Esophagus squamous epithelium (tissue), 5 donors: ENCODE measurements around the gene TRPM8. TPM values are rescaled to one million over a fixed set of nuclear protein-coding genes. Genes with fewer than 3 reads are reported as not detected.
A peak's percentile ranks its signal among the peaks of the same experiment; 100 is the strongest.

Experiments
- DNase-seq: peaks from one replicate; lab custom pipeline; 2025; lab: John Stamatoyannopoulos, UW
- H3K27ac ChIP-seq, 4 donors: fragments of 200-600 bp; sonication (generic); one replicate each; pipeline ENCODE4 v1.5.1; 2016 to 2019; ENCODE audit warnings: mild to moderate bottlenecking in 1 of 4
- H3K27me3 ChIP-seq, 4 donors: fragments of 200-600 bp; sonication (generic); 1 replicate in 3 of 4; 2 replicates in 1 of 4; pipeline versions ENCODE4 v1.5.1 to v1.6.0; 2017 to 2021; ENCODE audit warnings: antibody characterized with exemption in 1 of 4
- H3K36me3 ChIP-seq, 3 donors: fragments of 200-600 bp; sonication (generic); one replicate each; pipeline ENCODE4 v1.5.1; 2016 to 2019
- H3K4me1 ChIP-seq, 3 donors: fragments of 200-600 bp; sonication (generic); one replicate each; pipeline ENCODE4 v1.5.1; 2017 to 2019
- H3K4me3 ChIP-seq, 4 donors: fragments of 200-600 bp; sonication (generic); 1 replicate in 3 of 4; 2 replicates in 1 of 4; pipeline ENCODE4 v1.5.1; 2016 to 2019; ENCODE audit warnings: mild to moderate bottlenecking in 2 of 4, moderate library complexity in 1 of 4
- H3K9me3 ChIP-seq, 3 donors: fragments of 200-600 bp; sonication (generic); one replicate each; pipeline ENCODE4 v1.5.1; 2016 to 2019
- CTCF ChIP-seq, 6 experiments: fragments of 450-650 bp in 4 of 6; fragments of 200-600 bp in 2 of 6; sonication (generic) in 2 of 6; IDR thresholded peaks; one replicate each; pipeline ENCODE4 v1.5.1; 2016 to 2019; ENCODE audit warnings: antibody characterized with exemption in 6 of 6, mild to moderate bottlenecking in 4 of 6, moderate library complexity in 4 of 6
- POLR2A ChIP-seq, 4 donors: fragments of 450-650 bp; IDR thresholded peaks; one replicate each; pipeline ENCODE4 v1.6.1; 2017; ENCODE audit warnings: antibody characterized with exemption in 4 of 4, mild to moderate bottlenecking in 4 of 4, moderate library complexity in 3 of 4
- WGBS, 2 donors: methylation state at CpG; one replicate each; pipeline ENCODE4 v1.1.5; 2018; 5-methylcytosine and 5-hydroxymethylcytosine counted together
- intact Hi-C: fragments of 100-400 bp; cut with DNase I; formaldehyde crosslinking; loops from one replicate; pipeline ENCODE4 v1.15.0; 2022
- total RNA-seq, 4 donors: library from RNA; depleted of rRNA; stranded (reverse); fragments of >200 nt; gene quantifications; one replicate each; pipeline ENCODE4 v1.1.0, GENCODE V29; 2016
- donor health status: DM: yes; HTN: yes; CAD: no.

TRPM8 gene
- total RNA-seq, 4 donors from 2014 or later: not detected

- peaks cover 0 to 30% (median 0%) of the 10 kb centered on the region in 4 donors for H3K27me3 ChIP-seq
- peaks cover 0 to 7% (median 0%) of the 10 kb centered on the region in 3 donors for H3K4me1 ChIP-seq
- no peak for DNase-seq
- H3K36me3 ChIP-seq: no peaks in the 10 kb centered on the region
- intact Hi-C loops: no loop called here
- H3K27ac ChIP-seq: no peak overlapping the region
- WGBS, 2 donors: 79 to 80% methylated on average over 8 of the region's 8 CpGs
- no peak overlapping the region for H3K4me3 ChIP-seq
- TF ChIP-seq POLR2A (IDR thresholded peaks at IDR 0.05) (no peak), CTCF (IDR thresholded peaks at IDR 0.05) (no peak)
- no peaks in the 10 kb centered on the region for H3K9me3 ChIP-seq
Observed at GRCh38 chr2:234001380-234002160, 84.4 kb downstream of the TRPM8 start.

GRCh38 chr2:234002281-234002680 is 85.1 kb downstream of the TRPM8 start:
- Histone ChIP-seq H3K27ac (no peak overlapping the region), H3K36me3 (no peaks in the 10 kb centered on the region), H3K27me3 (peaks cover 0 to 36% (median 0%) of the 10 kb centered on the region in 4 donors), H3K4me3 (no peak overlapping the region), H3K4me1 (peaks cover 0 to 7% (median 0%) of the 10 kb centered on the region in 3 donors), H3K9me3 (no peaks in the 10 kb centered on the region)
- DNase-seq: no peak
- intact Hi-C loops: no loop called here
- TF ChIP-seq CTCF (IDR thresholded peaks at IDR 0.05): no peak
- no peak for TF ChIP-seq POLR2A (IDR thresholded peaks at IDR 0.05)
- WGBS, 2 donors: 83 to 84% methylated on average over 4 of the region's 4 CpGs

GRCh38 chr2:234003972-234004617 is 86.9 kb downstream of the TRPM8 start:
- Histone ChIP-seq H3K4me1 (peaks cover 0 to 7% (median 0%) of the 10 kb centered on the region in 3 donors), H3K27ac (no peak overlapping the region), H3K27me3 (peaks cover 0 to 32% (median 0%) of the 10 kb centered on the region in 4 donors), H3K36me3 (no peaks in the 10 kb centered on the region), H3K9me3 (no peaks in the 10 kb centered on the region), H3K4me3 (no peak overlapping the region)
- WGBS, 2 donors: 22 to 29% methylated on average over 8 of the region's 8 CpGs
- DNase-seq: no peak
- TF ChIP-seq CTCF (IDR thresholded peaks at IDR 0.05) (peak in 1 of 6 experiments; percentile 6), POLR2A (IDR thresholded peaks at IDR 0.05) (no peak)
- intact Hi-C loops: no loop called here

GRCh38 chr2:234005126-234005525 is 88.0 kb downstream of the TRPM8 start:
- intact Hi-C loops: no loop called here
- 65 to 85% methylated on average over 2 of the region's 2 CpGs for WGBS, 2 donors
- no peak overlapping the region for H3K27ac ChIP-seq
- H3K36me3 ChIP-seq: no peaks in the 10 kb centered on the region
- peaks cover 0 to 32% (median 0%) of the 10 kb centered on the region in 4 donors for H3K27me3 ChIP-seq
- H3K4me3 ChIP-seq: no peak overlapping the region
- H3K9me3 ChIP-seq: no peaks in the 10 kb centered on the region
- peaks cover 0 to 7% (median 0%) of the 10 kb centered on the region in 3 donors for H3K4me1 ChIP-seq
- DNase-seq: no peak
- TF ChIP-seq CTCF (IDR thresholded peaks at IDR 0.05) (no peak), POLR2A (IDR thresholded peaks at IDR 0.05) (no peak)

- Histone ChIP-seq H3K9me3 (no peaks in the 10 kb centered on the region), H3K4me3 (no peak overlapping the region), H3K27ac (no peak overlapping the region), H3K27me3 (peaks cover 0 to 32% (median 0%) of the 10 kb centered on the region in 4 donors), H3K36me3 (no peaks in the 10 kb centered on the region), H3K4me1 (peaks cover 0 to 7% (median 0%) of the 10 kb centered on the region in 3 donors)
- 81 to 84% methylated on average over 3 of the region's 3 CpGs for WGBS, 2 donors
- TF ChIP-seq CTCF (IDR thresholded peaks at IDR 0.05): no peak
- TF ChIP-seq POLR2A (IDR thresholded peaks at IDR 0.05): no peak
- intact Hi-C loops: no loop called here
- no peak for DNase-seq
Observed at GRCh38 chr2:234006501-234006900, 89.3 kb downstream of the TRPM8 start.
